ENCODE data around the gene CCL21.

- no peak for TF ChIP-seq CTCF (IDR thresholded peaks at IDR 0.05; ENCODE audit: poor library complexity, severe bottlenecking)
- no peak for TF ChIP-seq POLR2AphosphoS5 (IDR thresholded peaks at IDR 0.05)
- no peak for TF ChIP-seq EZH2 (IDR thresholded peaks at IDR 0.05; ENCODE audit: borderline replicate concordance, insufficient read depth, low read length, poor library complexity, severe bottlenecking)
- TF ChIP-seq RAD21 (conservative IDR thresholded peaks at IDR 0.05) = no peak
- no peak for TF ChIP-seq MXI1 (conservative IDR thresholded peaks at IDR 0.05; ENCODE audit: poor library complexity, severe bottlenecking)
- TF ChIP-seq EP300 (conservative IDR thresholded peaks at IDR 0.05; ENCODE audit: poor library complexity, severe bottlenecking) = no peak
- no peak for TF ChIP-seq REST (IDR thresholded peaks at IDR 0.05; ENCODE audit: borderline replicate concordance)
Measured at GRCh38 chr9:34686732-34687131, 23.2 kb downstream of the CCL21 start.

Measured in neural cell (in vitro differentiated cells).